A549 (cell line): ENCODE measurements around the gene HOXA13. TPM values are rescaled to one million over a fixed set of nuclear protein-coding genes. Genes with fewer than 3 reads are reported as not detected.

Source experiments
- ATAC-seq, 2 experiments: fragments of 200-7000 bp in 1 of 2; fragments of >200 bp in 1 of 2; cut with Nextera tagmentation in 1 of 2; cut with Tn5 transposase in 1 of 2; 3 replicates each; pipeline versions ENCODE4 v1.8.0 to v1.9.1; 2018 to 2020; ENCODE audit warnings: mild to moderate bottlenecking in 1 of 2, moderate library complexity in 1 of 2
- CTCF ChIA-PET: fragments of 300-600 bp; sonication (Branson Sonifier 250); formaldehyde crosslinking; extraction: SDS; loops from one replicate; lab custom pipeline; 2021; ENCODE audit warnings: antibody characterized with exemption, inconsistent platforms; lab: Yijun Ruan, JAX
- POLR2A ChIA-PET: fragments of 350-600 bp; formaldehyde crosslinking; extraction: SDS; loops from one replicate; lab custom pipeline; 2021; ENCODE audit warnings: antibody characterized with exemption, inconsistent platforms; lab: Yijun Ruan, JAX
- DNase-seq, 2 experiments: peaks; one replicate each; pipeline versions ENCODE4 v3.0.0 to v3.0.0-alpha.2; 2011 to 2016; ENCODE audit warnings: low read depth in 1 of 2, low spot score in 1 of 2
- FAIRE-seq: peaks from 2 replicates; lab custom pipeline; 2011; peaks lifted over from hg19 to GRCh38; lab: Jason Lieb, UNC
- H3K27ac ChIP-seq, 2 experiments: fragments of >200 bp; sonication (Bioruptor Twin); formaldehyde crosslinking; 3 replicates each; pipeline ENCODE4 v1.5.1; 2016 to 2017
- H3K4me1 ChIP-seq: fragments of >200 bp; sonication (Bioruptor Twin); formaldehyde crosslinking; 3 replicates; pipeline ENCODE4 v1.6.1; 2016
- H3K4me2 ChIP-seq: fragments of >200 bp; sonication (Bioruptor Twin); formaldehyde crosslinking; 3 replicates; pipeline ENCODE4 v1.6.1; 2016
- H3K4me3 ChIP-seq: fragments of >200 bp; sonication (Bioruptor Twin); formaldehyde crosslinking; 3 replicates; pipeline ENCODE4 v1.5.1; 2016
- H3K9me3 ChIP-seq: fragments of >200 bp; sonication (Bioruptor Twin); formaldehyde crosslinking; 3 replicates; pipeline ENCODE4 v1.6.1; 2016
- BCL3 ChIP-seq: fragments of >200 bp; sonication (Bioruptor Twin); formaldehyde crosslinking; IDR thresholded peaks from 3 replicates; pipeline ENCODE4 v1.6.1; 2016
- BHLHE40 ChIP-seq: IDR thresholded peaks from 2 replicates; pipeline ENCODE4 v1.6.1; 2012; ENCODE audit warnings: low read depth, low read length, inconsistent platforms
- CBX2 ChIP-seq: fragments of 200-600 bp; sonication (generic); IDR thresholded peaks from 2 replicates; pipeline ENCODE4 v1.6.1; 2016; ENCODE audit warnings: low read depth, mild to moderate bottlenecking, borderline replicate concordance
- CEBPB ChIP-seq, 2 experiments: fragments of >200 bp in 1 of 2; sonication (Bioruptor Twin) in 1 of 2; formaldehyde crosslinking in 1 of 2; IDR thresholded peaks; 2 replicates each; pipeline ENCODE4 v1.6.1; 2012 to 2016
- CHD2 ChIP-seq: fragments of 150-350 bp; IDR thresholded peaks from 2 replicates; pipeline ENCODE4 v1.6.1; 2014; ENCODE audit warnings: low read length; ENCODE audit not compliant: partially characterized antibody
- FOSL2 ChIP-seq, 2 experiments: fragments of 450-650 bp in 1 of 2; fragments of >200 bp in 1 of 2; sonication (Bioruptor Twin) in 1 of 2; formaldehyde crosslinking; IDR thresholded peaks; 2 replicates each; pipeline versions ENCODE4 v1.5.0 to v1.6.1; 2016 to 2020; ENCODE audit warnings: mild to moderate bottlenecking in 1 of 2, moderate library complexity in 1 of 2
- FOXS1 ChIP-seq: fragments of 250-450 bp; sonication (Bioruptor Pico); IDR thresholded peaks from 2 replicates; pipeline ENCODE4 v1.5.0; 2020; ENCODE audit warnings: mild to moderate bottlenecking, moderate library complexity
- HES2 ChIP-seq: fragments of >200 bp; sonication (Bioruptor Twin); formaldehyde crosslinking; IDR thresholded peaks from 2 replicates; pipeline ENCODE4 v1.6.1; 2016
- HEYL ChIP-seq: fragments of 250-450 bp; sonication (Bioruptor Pico); IDR thresholded peaks from 2 replicates; pipeline ENCODE4 v1.8.0; 2021; ENCODE audit warnings: mild to moderate bottlenecking, moderate library complexity
- HOXA7 ChIP-seq: fragments of 250-450 bp; sonication (Bioruptor Pico); IDR thresholded peaks from 2 replicates; pipeline ENCODE4 v1.5.0; 2020; ENCODE audit warnings: mild to moderate bottlenecking, moderate library complexity
- HOXB5 ChIP-seq: fragments of 250-450 bp; sonication (Bioruptor Pico); IDR thresholded peaks from 2 replicates; pipeline ENCODE4 v1.5.0; 2020; ENCODE audit warnings: mild to moderate bottlenecking, moderate library complexity
- KDM1A ChIP-seq: fragments of 200-600 bp; sonication (generic); IDR thresholded peaks from 2 replicates; pipeline ENCODE4 v1.6.1; 2016; ENCODE audit warnings: low read depth, mild to moderate bottlenecking
- NPAS2 ChIP-seq: fragments of 250-450 bp; sonication (Bioruptor Pico); IDR thresholded peaks from 2 replicates; pipeline ENCODE4 v1.8.0; 2022; ENCODE audit warnings: mild to moderate bottlenecking, moderate library complexity, borderline replicate concordance
- POLR2A ChIP-seq: IDR thresholded peaks from 2 replicates; pipeline ENCODE4 v1.6.1; 2012; ENCODE audit warnings: mild to moderate bottlenecking, low read length
- RAD21 ChIP-seq, 2 experiments: fragments of >200 bp in 1 of 2; sonication (Bioruptor Twin) in 1 of 2; formaldehyde crosslinking in 1 of 2; IDR thresholded peaks in 1 of 2; conservative IDR thresholded peaks in 1 of 2; 2 replicates in 1 of 2; 3 replicates in 1 of 2; pipeline ENCODE4 v1.6.1; 2012 to 2018; ENCODE audit warnings: inconsistent platforms in 1 of 2
- ZFP36 ChIP-seq: fragments of 450-650 bp; IDR thresholded peaks from 2 replicates; pipeline ENCODE4 v1.6.1; 2014; ENCODE audit warnings: borderline replicate concordance; ENCODE audit not compliant: partially characterized antibody
- ZSCAN20 ChIP-seq: fragments of 250-450 bp; sonication (Bioruptor Pico); IDR thresholded peaks from 2 replicates; pipeline ENCODE4 v1.8.0; 2022; ENCODE audit warnings: mild to moderate bottlenecking, moderate library complexity
- WGBS: methylation state at CpG from one replicate; pipeline ENCODE4 v1.1.6; 2017; ENCODE audit errors: missing lambda C conversion rate; 5-methylcytosine and 5-hydroxymethylcytosine counted together
- polyA plus RNA-seq, 4 experiments: library from polyadenylated mRNA; depleted of rRNA in 3 of 4; stranded (reverse); fragments of >200 nt; fragmentation: RNase III in 1 of 4; extraction: RNeasy Plus Mini Kit Qiagen cat#74134 plus additional on column Dnase treatment in 1 of 4; gene quantifications; 2 replicates in 3 of 4; 3 replicates in 1 of 4; pipeline ENCODE4 v1.2.3, GENCODE V29; 2011 to 2017
- TF ChIP-seq, protein P1 (sequence below): IDR thresholded peaks from 2 replicates; pipeline ENCODE4 v1.6.1; 2012
- TF ChIP-seq, protein P2 (sequence below): fragments of >200 bp; sonication (Bioruptor Twin); formaldehyde crosslinking; IDR thresholded peaks from 3 replicates; pipeline ENCODE4 v1.5.1; 2016
- TF ChIP-seq, protein P3 (sequence below): IDR thresholded peaks from 2 replicates; pipeline ENCODE4 v1.6.1; 2012; ENCODE audit warnings: low read depth, borderline replicate concordance
- TF ChIP-seq, protein P4 (sequence below): fragments of 250-450 bp; sonication (Bioruptor Pico); IDR thresholded peaks from 2 replicates; pipeline ENCODE4 v1.5.0; 2020; ENCODE audit warnings: low read depth, mild to moderate bottlenecking, moderate library complexity

HOXA13 gene
- polyA plus RNA-seq, 2 of the 4 experiments (the other 2 are of a cell fraction), result 2.2 to 2.7 TPM

DNA sequence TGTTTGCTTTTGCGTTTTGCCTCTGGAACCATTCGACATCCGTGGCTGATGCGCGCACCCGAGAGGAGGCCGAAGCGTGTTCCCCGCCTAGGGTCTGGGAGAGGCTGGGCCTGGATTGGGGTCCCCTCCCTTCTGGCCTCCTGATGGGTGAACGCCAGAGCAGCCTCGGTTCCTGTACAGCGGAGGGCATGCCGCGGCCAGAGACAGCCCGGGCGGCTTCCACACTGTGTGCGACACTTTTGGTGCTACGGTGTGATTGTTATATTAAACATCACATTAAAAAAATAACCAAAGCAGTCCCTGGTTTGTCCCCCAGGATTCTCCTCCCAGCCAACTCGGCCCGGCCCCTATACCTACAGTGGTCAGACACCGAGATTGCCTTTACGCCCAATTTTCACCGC lies 39.7 kb downstream of the HOXA13 start:
- TF ChIP-seq, protein P1, sequence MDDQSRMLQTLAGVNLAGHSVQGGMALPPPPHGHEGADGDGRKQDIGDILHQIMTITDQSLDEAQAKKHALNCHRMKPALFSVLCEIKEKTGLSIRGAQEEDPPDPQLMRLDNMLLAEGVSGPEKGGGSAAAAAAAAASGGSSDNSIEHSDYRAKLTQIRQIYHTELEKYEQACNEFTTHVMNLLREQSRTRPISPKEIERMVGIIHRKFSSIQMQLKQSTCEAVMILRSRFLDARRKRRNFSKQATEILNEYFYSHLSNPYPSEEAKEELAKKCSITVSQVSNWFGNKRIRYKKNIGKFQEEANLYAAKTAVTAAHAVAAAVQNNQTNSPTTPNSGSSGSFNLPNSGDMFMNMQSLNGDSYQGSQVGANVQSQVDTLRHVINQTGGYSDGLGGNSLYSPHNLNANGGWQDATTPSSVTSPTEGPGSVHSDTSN, result no peak
- TF ChIP-seq, protein P2, sequence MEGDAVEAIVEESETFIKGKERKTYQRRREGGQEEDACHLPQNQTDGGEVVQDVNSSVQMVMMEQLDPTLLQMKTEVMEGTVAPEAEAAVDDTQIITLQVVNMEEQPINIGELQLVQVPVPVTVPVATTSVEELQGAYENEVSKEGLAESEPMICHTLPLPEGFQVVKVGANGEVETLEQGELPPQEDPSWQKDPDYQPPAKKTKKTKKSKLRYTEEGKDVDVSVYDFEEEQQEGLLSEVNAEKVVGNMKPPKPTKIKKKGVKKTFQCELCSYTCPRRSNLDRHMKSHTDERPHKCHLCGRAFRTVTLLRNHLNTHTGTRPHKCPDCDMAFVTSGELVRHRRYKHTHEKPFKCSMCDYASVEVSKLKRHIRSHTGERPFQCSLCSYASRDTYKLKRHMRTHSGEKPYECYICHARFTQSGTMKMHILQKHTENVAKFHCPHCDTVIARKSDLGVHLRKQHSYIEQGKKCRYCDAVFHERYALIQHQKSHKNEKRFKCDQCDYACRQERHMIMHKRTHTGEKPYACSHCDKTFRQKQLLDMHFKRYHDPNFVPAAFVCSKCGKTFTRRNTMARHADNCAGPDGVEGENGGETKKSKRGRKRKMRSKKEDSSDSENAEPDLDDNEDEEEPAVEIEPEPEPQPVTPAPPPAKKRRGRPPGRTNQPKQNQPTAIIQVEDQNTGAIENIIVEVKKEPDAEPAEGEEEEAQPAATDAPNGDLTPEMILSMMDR, result no peak
- TF ChIP-seq BHLHE40, result no peak
- TF ChIP-seq KDM1A, result no peak
- no peak for TF ChIP-seq HOXA7 (CRISPR knock-in tag)
- no peak for TF ChIP-seq CEBPB (IDR thresholded peaks at IDR 0.05)
- FAIRE-seq (no peak), ATAC-seq (peak in 1 of 2 experiments; percentile 1; a peak in 1 of 6 replicates), DNase-seq (no peak)
- 94% methylated on average over 23 of the region's 23 CpGs for WGBS
- no peaks in the 10 kb centered on the region for H3K9me3 ChIP-seq
- peak overlapping the region; percentile 86; a peak in 5 of 6 replicates for H3K27ac ChIP-seq
- ChIA-PET CTCF (interaction anchor here (0.6 to 7.0 kb wide), 46 partner anchors 8 to 1304 kb away, joined by 3 to 160 read pairs (median 5); partner anchors contain the start of genes HOXA10, HOXA3, HOXA5 and HOXA6), POLR2A (interaction anchor here (1.3 kb wide), 2 partner anchors 9 to 791 kb away, joined by 6 to 14 read pairs; no protein-coding TSS in a partner anchor)
- 0 out of 3 replicates have a peak, but pooled peaks cover 3% of the 10 kb centered on the region for H3K4me1 ChIP-seq
- peak overlapping the region; percentile 65 for H3K4me3 ChIP-seq
- H3K4me2 ChIP-seq, result peak overlapping the region; percentile 96

- ChIA-PET CTCF (interaction anchor here (0.9 to 3.5 kb wide), 8 partner anchors 10 to 790 kb away, joined by 3 to 32 read pairs (median 4); partner anchors contain the start of genes HOXA5 and HOXA6), POLR2A (interaction anchor here (1.0 kb wide), 1 partner anchor 45 kb away, joined by 3 read pairs; no protein-coding TSS in a partner anchor)
- Histone ChIP-seq H3K4me2 (no peak overlapping the region), H3K27ac (no peak overlapping the region), H3K4me1 (0 out of 3 replicates have a peak, but pooled peaks cover 3% of the 10 kb centered on the region), H3K4me3 (no peak overlapping the region), H3K9me3 (no peaks in the 10 kb centered on the region)
- WGBS, result 92% methylated on average over 27 of the region's 27 CpGs
- no peak for DNase-seq
- TF ChIP-seq HOXB5 (CRISPR knock-in tag), result no peak
- TF ChIP-seq RAD21 (conservative IDR thresholded peaks at IDR 0.05 in 1 of 2, IDR thresholded peaks at IDR 0.05 in 1 of 2), result no peak
- TF ChIP-seq POLR2A, result no peak
- TF ChIP-seq CHD2, result no peak
- TF ChIP-seq, protein P3, sequence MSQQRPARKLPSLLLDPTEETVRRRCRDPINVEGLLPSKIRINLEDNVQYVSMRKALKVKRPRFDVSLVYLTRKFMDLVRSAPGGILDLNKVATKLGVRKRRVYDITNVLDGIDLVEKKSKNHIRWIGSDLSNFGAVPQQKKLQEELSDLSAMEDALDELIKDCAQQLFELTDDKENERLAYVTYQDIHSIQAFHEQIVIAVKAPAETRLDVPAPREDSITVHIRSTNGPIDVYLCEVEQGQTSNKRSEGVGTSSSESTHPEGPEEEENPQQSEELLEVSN, result no peak
- no peak for TF ChIP-seq ZFP36
- TF ChIP-seq NPAS2, result no peak
- TF ChIP-seq, protein P1, result no peak
- TF ChIP-seq ZSCAN20, result no peak
- no peak for TF ChIP-seq BCL3
- TF ChIP-seq HES2, result no peak
- no peak for TF ChIP-seq HEYL
- no peak for TF ChIP-seq CBX2
- no peak for TF ChIP-seq FOSL2 (IDR thresholded peaks at IDR 0.05)
- TF ChIP-seq FOSL2 (CRISPR knock-in tag; IDR thresholded peaks at IDR 0.05), result no peak
- TF ChIP-seq, protein P4, sequence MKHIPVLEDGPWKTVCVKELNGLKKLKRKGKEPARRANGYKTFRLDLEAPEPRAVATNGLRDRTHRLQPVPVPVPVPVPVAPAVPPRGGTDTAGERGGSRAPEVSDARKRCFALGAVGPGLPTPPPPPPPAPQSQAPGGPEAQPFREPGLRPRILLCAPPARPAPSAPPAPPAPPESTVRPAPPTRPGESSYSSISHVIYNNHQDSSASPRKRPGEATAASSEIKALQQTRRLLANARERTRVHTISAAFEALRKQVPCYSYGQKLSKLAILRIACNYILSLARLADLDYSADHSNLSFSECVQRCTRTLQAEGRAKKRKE (CRISPR knock-in tag), result no peak
- no peak for TF ChIP-seq FOXS1 (CRISPR knock-in tag)
- ATAC-seq, result no peak
- no peak for FAIRE-seq
Observed at GRCh38 chr7:27159266-27160144, 40.4 kb downstream of the HOXA13 start.
